IMR-90 (cell line): Measurements from ENCODE around the gene FAM174B. TPM values are rescaled to one million over a fixed set of nuclear protein-coding genes. Genes with fewer than 3 reads are reported as not detected.

Source experiments
- polyA plus RNA-seq, 3 experiments: library from polyadenylated mRNA; depleted of rRNA; stranded (reverse); fragments of >200 nt; gene quantifications; 2 replicates each; pipeline ENCODE4 v1.2.3, GENCODE V29; 2012; ENCODE audit warnings: low replicate concordance in 1 of 3
- total RNA-seq: library from RNA; depleted of rRNA; stranded (reverse); fragments of >200 nt; gene quantifications from 2 replicates; pipeline ENCODE4 v1.2.3, GENCODE V29; 2012; rRNA removed

The FAM174B gene
- total and polyA plus RNA-seq, 2 of the 4 experiments (the other 2 are of a cell fraction), result 0.18 to 0.56 TPM

Other genes with a start within 250 kb of the FAM174B start
- gene CHD2, start 244.5 kb upstream of the FAM174B start, total RNA-seq, result 64.7 and 71.4 TPM in 2 replicates
- 37.8 and 44.9 TPM in 2 replicates for gene CHD2, start 244.5 kb upstream of the FAM174B start, polyA plus RNA-seq (2012; rRNA removed)